ENCODE data around the gene INHBA.
A peak's percentile ranks its signal among the peaks of the same experiment; 100 is the strongest.

The INHBA gene

GRCh38 chr7:41730161-41730560 is 27.3 kb upstream of the INHBA start:
- Mint-ChIP-seq H3K27me3 (peaks cover 18% of the 10 kb centered on the region), H3K36me3 (ENCODE audit: low read depth) (no peaks in the 10 kb centered on the region), H3K4me3 (no peak overlapping the region), H3K4me1 (ENCODE audit: low read depth) (peaks cover 9% of the 10 kb centered on the region), H3K27ac (no peak overlapping the region), H3K9me3 (no peaks in the 10 kb centered on the region)
- no peak for DNase-seq

GRCh38 chr7:41729059-41729458 is 26.2 kb upstream of the INHBA start:
- peaks cover 9% of the 10 kb centered on the region for H3K4me1 Mint-ChIP-seq (ENCODE audit: low read depth)
- H3K27me3 Mint-ChIP-seq = peaks cover 20% of the 10 kb centered on the region
- no peak overlapping the region for H3K27ac Mint-ChIP-seq
- H3K36me3 Mint-ChIP-seq (ENCODE audit: low read depth) = no peaks in the 10 kb centered on the region
- no peak for DNase-seq
- H3K4me3 Mint-ChIP-seq = no peak overlapping the region
- H3K9me3 Mint-ChIP-seq = no peaks in the 10 kb centered on the region

GRCh38 chr7:41725013-41725412 is 22.1 kb upstream of the INHBA start:
- Mint-ChIP-seq H3K4me3 (no peak overlapping the region), H3K9me3 (no peaks in the 10 kb centered on the region), H3K36me3 (ENCODE audit: low read depth) (no peaks in the 10 kb centered on the region), H3K27ac (no peak overlapping the region), H3K27me3 (peaks cover 11% of the 10 kb centered on the region), H3K4me1 (ENCODE audit: low read depth) (no peaks in the 10 kb centered on the region)
- DNase-seq = no peak

GRCh38 chr7:41720886-41721285 is 18.0 kb upstream of the INHBA start:
- DNase-seq = no peak
- Mint-ChIP-seq H3K4me1 (ENCODE audit: low read depth) (no peaks in the 10 kb centered on the region), H3K9me3 (no peaks in the 10 kb centered on the region), H3K27me3 (peaks cover 8% of the 10 kb centered on the region), H3K4me3 (no peak overlapping the region), H3K36me3 (ENCODE audit: low read depth) (no peaks in the 10 kb centered on the region), H3K27ac (no peak overlapping the region)

GRCh38 chr7:41720046-41720445 is 17.2 kb upstream of the INHBA start:
- Mint-ChIP-seq H3K27me3 (peaks cover 7% of the 10 kb centered on the region), H3K9me3 (no peaks in the 10 kb centered on the region), H3K4me1 (ENCODE audit: low read depth) (no peaks in the 10 kb centered on the region), H3K4me3 (no peak overlapping the region), H3K27ac (no peak overlapping the region), H3K36me3 (ENCODE audit: low read depth) (no peaks in the 10 kb centered on the region)
- no peak for DNase-seq

- Mint-ChIP-seq H3K4me1 (ENCODE audit: low read depth) (no peaks in the 10 kb centered on the region), H3K9me3 (no peaks in the 10 kb centered on the region), H3K4me3 (no peak overlapping the region), H3K36me3 (ENCODE audit: low read depth) (no peaks in the 10 kb centered on the region), H3K27me3 (peaks cover 3% of the 10 kb centered on the region), H3K27ac (no peak overlapping the region)
- no peak for DNase-seq
These were observed 13.8 kb upstream of the INHBA start for GRCh38 chr7:41716691-41717090.

GRCh38 chr7:41715000-41715399 is 12.1 kb upstream of the INHBA start:
- no peak overlapping the region for H3K4me3 Mint-ChIP-seq
- no peaks in the 10 kb centered on the region for H3K4me1 Mint-ChIP-seq (ENCODE audit: low read depth)
- H3K27ac Mint-ChIP-seq = no peak overlapping the region
- H3K9me3 Mint-ChIP-seq = no peaks in the 10 kb centered on the region
- H3K27me3 Mint-ChIP-seq = peaks cover 3% of the 10 kb centered on the region
- DNase-seq = no peak
- H3K36me3 Mint-ChIP-seq (ENCODE audit: low read depth) = no peaks in the 10 kb centered on the region

GRCh38 chr7:41711283-41712064 is 8.6 kb upstream of the INHBA start:
- Mint-ChIP-seq H3K4me1 (ENCODE audit: low read depth) (no peaks in the 10 kb centered on the region), H3K36me3 (ENCODE audit: low read depth) (no peaks in the 10 kb centered on the region), H3K27me3 (peaks cover 34% of the 10 kb centered on the region), H3K27ac (no peak overlapping the region), H3K9me3 (no peaks in the 10 kb centered on the region), H3K4me3 (no peak overlapping the region)
- no peak for DNase-seq

GRCh38 chr7:41710838-41711237 is 7.9 kb upstream of the INHBA start:
- peaks cover 4% of the 10 kb centered on the region for H3K4me1 Mint-ChIP-seq (ENCODE audit: low read depth)
- no peaks in the 10 kb centered on the region for H3K9me3 Mint-ChIP-seq
- peaks cover 40% of the 10 kb centered on the region for H3K27me3 Mint-ChIP-seq
- no peaks in the 10 kb centered on the region for H3K36me3 Mint-ChIP-seq (ENCODE audit: low read depth)
- H3K27ac Mint-ChIP-seq = no peak overlapping the region
- no peak for DNase-seq
- no peak overlapping the region for H3K4me3 Mint-ChIP-seq

- DNase-seq = no peak
- no peak overlapping the region for H3K4me3 Mint-ChIP-seq
- H3K27ac Mint-ChIP-seq = no peak overlapping the region
- H3K4me1 Mint-ChIP-seq (ENCODE audit: low read depth) = peaks cover 14% of the 10 kb centered on the region
- H3K9me3 Mint-ChIP-seq = no peaks in the 10 kb centered on the region
- H3K36me3 Mint-ChIP-seq (ENCODE audit: low read depth) = no peaks in the 10 kb centered on the region
- H3K27me3 Mint-ChIP-seq = peaks cover 49% of the 10 kb centered on the region
These were observed 6.7 kb upstream of the INHBA start for GRCh38 chr7:41709621-41710020.

- Mint-ChIP-seq H3K36me3 (ENCODE audit: low read depth) (no peaks in the 10 kb centered on the region), H3K9me3 (no peaks in the 10 kb centered on the region), H3K4me1 (ENCODE audit: low read depth) (peaks cover 18% of the 10 kb centered on the region), H3K4me3 (no peak overlapping the region), H3K27me3 (peaks cover 58% of the 10 kb centered on the region), H3K27ac (no peak overlapping the region)
- no peak for DNase-seq
These were observed 5.9 kb upstream of the INHBA start for GRCh38 chr7:41708581-41709358.

GRCh38 chr7:41706228-41706930 is 3.5 kb upstream of the INHBA start:
- no peak for DNase-seq
- H3K9me3 Mint-ChIP-seq = no peaks in the 10 kb centered on the region
- peaks cover 76% of the 10 kb centered on the region for H3K27me3 Mint-ChIP-seq
- H3K27ac Mint-ChIP-seq = no peak overlapping the region
- H3K4me3 Mint-ChIP-seq = no peak overlapping the region
- peaks cover 18% of the 10 kb centered on the region for H3K4me1 Mint-ChIP-seq (ENCODE audit: low read depth)
- no peaks in the 10 kb centered on the region for H3K36me3 Mint-ChIP-seq (ENCODE audit: low read depth)

GRCh38 chr7:41705109-41705901 is 2.4 kb upstream of the INHBA start:
- Mint-ChIP-seq H3K27me3 (peaks cover 84% of the 10 kb centered on the region), H3K9me3 (no peaks in the 10 kb centered on the region), H3K27ac (no peak overlapping the region), H3K4me1 (ENCODE audit: low read depth) (peaks cover 19% of the 10 kb centered on the region), H3K4me3 (peak overlapping the region; percentile 70), H3K36me3 (ENCODE audit: low read depth) (no peaks in the 10 kb centered on the region)
- peak; percentile 70 for DNase-seq
